GM10248 (cell line): ENCODE data around the gene PDE2A.

Experiments used
- CTCF ChIA-PET: fragments of 300-600 bp; sonication (Branson Sonifier 250); formaldehyde crosslinking; extraction: SDS; loops from one replicate; lab custom pipeline; 2021; ENCODE audit warnings: antibody characterized with exemption; lab: Yijun Ruan, JAX
- POLR2A ChIA-PET: fragments of 350-650 bp; sonication (Branson Sonifier 250); formaldehyde crosslinking; extraction: SDS; loops from one replicate; lab custom pipeline; 2020; ENCODE audit warnings: antibody characterized with exemption; lab: Yijun Ruan, JAX
- DNase-seq: peaks from one replicate; pipeline ENCODE4 v3.0.0; 2012; ENCODE audit errors: extremely low spot score
- TF ChIP-seq, protein P1 (sequence below): IDR thresholded peaks from 2 replicates; pipeline ENCODE4 v1.5.1; 2012; ENCODE audit warnings: mild to moderate bottlenecking, low read depth; ENCODE audit errors: extremely low read depth, missing control alignments, control extremely low read depth

PDE2A gene

DNA sequence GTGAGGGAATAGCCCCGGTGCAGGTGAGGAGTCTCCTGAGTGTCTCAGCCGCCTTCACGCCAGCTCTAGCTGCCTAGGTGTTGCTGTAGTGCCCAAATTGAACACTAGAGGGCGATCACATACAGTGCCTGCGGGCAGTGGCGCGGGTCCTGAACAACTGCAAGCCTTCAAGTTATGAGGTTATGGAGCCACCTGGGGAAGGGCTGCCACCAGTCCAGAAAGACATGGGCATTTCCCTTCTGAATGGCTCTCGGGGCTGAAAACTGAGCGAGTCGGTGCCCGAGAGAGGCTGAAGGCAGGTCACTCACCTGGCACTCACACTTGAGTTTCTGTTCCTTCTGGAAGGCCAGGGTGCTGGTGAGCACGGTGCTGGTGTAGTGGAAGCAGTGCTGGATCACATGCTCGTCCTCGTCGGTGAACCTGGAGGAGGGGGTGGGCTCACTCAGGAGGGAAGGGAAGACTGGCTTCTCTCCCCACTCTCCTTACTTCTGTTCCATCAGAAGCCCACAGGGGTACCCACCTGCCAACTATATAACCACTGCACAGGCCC is 88.4 kb downstream of the PDE2A start:
- POLR2A ChIA-PET = no interaction called here
- CTCF ChIA-PET = interaction anchor here (0.7 to 12.1 kb wide), 27 partner anchors 8 to 604 kb away, joined by 3 to 154 read pairs (median 4); partner anchors contain the start of gene CLPB
- peak; percentile 85 for DNase-seq

DNA sequence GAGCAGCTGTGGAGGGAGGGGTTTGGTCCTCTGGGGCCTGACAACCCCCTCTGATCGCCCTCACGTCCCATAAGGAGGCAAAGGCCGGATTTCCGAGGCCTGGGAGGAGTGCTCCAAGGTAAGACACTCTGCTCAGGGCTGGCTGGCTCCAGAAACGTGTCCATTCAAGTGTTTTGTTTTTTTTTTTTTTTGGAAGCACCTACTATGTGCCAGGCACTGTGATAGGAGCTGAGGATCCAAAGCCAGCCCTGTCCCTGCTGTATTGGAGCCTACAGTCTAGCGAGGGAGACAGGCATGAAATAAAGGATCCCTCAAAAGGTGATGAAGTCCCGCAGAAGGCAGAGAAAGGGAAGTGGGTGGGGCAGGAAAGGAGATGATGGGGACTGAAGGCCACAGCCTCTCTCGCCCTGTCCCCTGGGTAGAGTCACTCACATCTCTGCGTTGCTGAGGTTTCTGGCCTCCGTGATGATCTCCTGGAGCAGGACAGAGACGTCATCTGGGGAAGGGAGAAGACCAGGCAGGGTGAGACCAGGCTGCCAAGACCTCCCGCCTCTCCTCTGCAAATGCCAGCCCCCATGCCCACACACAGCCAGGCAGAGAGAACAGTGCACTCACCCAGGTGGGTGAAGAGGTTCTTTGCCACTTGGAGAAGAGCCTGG is 89.2 kb downstream of the PDE2A start:
- TF ChIP-seq, protein P1, sequence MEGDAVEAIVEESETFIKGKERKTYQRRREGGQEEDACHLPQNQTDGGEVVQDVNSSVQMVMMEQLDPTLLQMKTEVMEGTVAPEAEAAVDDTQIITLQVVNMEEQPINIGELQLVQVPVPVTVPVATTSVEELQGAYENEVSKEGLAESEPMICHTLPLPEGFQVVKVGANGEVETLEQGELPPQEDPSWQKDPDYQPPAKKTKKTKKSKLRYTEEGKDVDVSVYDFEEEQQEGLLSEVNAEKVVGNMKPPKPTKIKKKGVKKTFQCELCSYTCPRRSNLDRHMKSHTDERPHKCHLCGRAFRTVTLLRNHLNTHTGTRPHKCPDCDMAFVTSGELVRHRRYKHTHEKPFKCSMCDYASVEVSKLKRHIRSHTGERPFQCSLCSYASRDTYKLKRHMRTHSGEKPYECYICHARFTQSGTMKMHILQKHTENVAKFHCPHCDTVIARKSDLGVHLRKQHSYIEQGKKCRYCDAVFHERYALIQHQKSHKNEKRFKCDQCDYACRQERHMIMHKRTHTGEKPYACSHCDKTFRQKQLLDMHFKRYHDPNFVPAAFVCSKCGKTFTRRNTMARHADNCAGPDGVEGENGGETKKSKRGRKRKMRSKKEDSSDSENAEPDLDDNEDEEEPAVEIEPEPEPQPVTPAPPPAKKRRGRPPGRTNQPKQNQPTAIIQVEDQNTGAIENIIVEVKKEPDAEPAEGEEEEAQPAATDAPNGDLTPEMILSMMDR = no peak
- POLR2A ChIA-PET = no interaction called here
- no peak for DNase-seq
- CTCF ChIA-PET = interaction anchor here (0.7 to 12.1 kb wide), 14 partner anchors 10 to 114 kb away, joined by 3 to 154 read pairs (median 4); no protein-coding TSS in a partner anchor

More for the DNA sequence above, 88.4 kb downstream of the PDE2A start:
- TF ChIP-seq, protein P1 = peak; percentile 82

DNA sequence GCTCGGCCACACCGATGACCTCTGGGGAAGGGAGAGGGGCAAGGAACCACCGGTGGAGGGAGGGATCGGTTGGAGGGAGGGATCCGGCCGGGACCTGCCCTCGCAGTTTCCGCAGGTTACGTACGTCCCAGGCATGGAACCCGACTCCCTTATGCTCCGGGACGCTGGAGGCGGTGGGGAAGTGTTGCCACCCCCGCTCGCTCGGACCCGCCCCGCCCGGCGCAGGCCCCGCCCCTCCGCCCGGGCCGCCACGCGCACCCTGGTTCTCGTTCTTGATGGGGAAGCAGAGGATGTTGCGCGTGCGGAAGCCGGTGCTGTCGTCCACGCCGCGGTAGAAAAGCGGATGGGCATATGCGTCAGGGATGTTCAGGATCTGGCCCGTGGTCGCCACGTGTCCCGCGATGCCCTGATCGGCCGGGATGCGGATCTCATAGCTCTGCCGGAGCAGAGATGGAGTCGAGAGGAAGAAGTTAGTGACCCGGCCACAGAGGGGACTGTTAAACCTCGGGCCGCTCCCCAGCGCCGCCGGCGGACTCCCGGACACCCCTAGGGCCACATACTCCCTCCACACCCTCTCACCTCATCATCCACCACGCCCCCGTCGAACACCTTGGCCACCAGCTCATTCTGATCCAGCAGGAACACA is 89.8 kb downstream of the PDE2A start:
- DNase-seq = no peak
- CTCF ChIA-PET = interaction anchor here (0.8 to 12.1 kb wide), 2 partner anchors 57 to 100 kb away, joined by 3 to 154 read pairs; no protein-coding TSS in a partner anchor
- POLR2A ChIA-PET = no interaction called here
- TF ChIP-seq, protein P1 = no peak

DNA sequence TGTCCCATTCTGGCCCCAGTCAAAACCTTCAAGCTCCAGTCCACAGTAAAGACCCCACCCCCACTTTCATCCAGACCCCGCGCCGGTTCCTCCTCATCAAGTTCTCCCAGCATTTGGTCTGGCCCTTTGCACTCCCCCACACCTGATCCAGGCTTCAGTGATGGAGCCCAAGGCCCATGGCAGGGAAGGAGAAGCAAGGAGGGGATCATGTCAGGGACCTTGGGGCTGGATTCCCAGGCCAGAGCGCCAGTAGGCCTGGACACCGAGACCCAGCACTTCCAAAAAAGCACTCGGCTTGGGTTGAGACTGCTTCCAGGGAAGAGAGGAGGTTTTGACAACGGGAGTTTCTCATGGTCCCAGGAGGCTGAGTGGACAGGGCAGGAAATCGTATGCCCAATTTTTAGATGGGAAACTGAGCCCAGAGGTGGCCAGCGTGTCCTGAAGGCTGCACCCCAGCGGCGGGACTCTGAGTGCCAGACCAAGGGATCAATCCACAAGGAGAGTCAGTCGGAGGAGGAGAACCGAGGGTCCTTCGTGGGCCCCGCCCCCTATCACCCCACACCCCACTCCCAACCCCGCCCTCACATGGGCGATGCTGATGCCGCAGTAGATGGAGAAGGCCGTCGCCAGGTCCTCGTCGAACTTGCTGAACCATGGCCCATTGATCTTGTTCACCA is 90.5 kb downstream of the PDE2A start:
- no peak for DNase-seq
- ChIA-PET POLR2A (no interaction called here), CTCF (interaction anchor here (1.1 to 12.1 kb wide), 3 partner anchors 10 to 101 kb away, joined by 4 to 154 read pairs (median 6); no protein-coding TSS in a partner anchor)
- TF ChIP-seq, protein P1 = no peak

DNA sequence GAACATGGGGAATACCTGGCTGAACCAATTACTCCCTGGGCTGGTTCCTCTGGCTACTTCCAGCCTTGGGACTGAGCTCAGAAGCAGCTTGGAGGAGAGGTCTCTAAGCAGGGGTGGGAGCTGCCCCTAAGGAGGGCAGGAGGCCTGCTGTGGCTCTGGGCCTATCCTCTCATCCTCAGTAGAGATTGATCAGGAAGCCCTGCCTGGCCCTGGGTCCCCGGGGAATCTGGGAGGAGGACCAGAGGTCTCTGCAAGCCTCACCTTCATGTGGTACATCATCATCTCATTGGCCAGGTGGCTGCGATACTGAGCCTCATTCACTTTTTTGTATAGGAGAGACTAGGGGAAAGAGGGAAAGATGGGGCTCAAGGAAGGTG is 91.1 kb downstream of the PDE2A start:
- DNase-seq = no peak
- ChIA-PET POLR2A (no interaction called here), CTCF (interaction anchor here (1.1 to 12.1 kb wide), 3 partner anchors 9 to 101 kb away, joined by 4 to 154 read pairs (median 6); no protein-coding TSS in a partner anchor)
- TF ChIP-seq, protein P1 = no peak
